Measurements from ENCODE around the gene CTNNA1.

DNA sequence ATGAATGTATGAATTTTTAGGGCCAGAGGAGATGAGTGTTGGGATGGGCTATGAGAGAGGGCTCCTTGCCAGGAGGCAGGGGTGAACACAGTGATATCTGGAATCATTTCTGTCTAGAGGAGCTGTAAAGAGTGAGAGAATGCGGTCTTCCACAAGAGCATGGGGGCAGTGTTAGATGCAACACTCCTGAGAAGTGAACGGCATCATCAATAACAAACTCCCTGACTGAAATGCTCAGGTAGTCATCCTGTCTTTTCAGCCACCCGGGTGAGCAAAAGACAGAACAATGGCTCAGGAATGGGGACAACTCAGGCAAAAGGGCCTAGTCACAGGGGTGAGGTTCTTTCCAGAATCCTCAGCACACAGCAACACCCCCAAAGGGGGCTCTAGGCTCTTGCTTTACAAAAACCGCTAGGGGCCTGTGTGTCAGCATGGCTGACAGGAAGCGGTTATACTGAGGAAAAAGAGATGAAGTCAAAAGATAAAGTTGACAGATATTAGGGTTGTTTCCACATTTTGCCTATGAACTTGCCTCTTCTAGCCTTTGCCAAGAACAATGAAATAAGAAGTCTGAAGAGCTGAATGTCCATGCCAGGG lies 226.6 kb downstream of the CTNNA1 start:
- TF ChIP-seq, protein P1, sequence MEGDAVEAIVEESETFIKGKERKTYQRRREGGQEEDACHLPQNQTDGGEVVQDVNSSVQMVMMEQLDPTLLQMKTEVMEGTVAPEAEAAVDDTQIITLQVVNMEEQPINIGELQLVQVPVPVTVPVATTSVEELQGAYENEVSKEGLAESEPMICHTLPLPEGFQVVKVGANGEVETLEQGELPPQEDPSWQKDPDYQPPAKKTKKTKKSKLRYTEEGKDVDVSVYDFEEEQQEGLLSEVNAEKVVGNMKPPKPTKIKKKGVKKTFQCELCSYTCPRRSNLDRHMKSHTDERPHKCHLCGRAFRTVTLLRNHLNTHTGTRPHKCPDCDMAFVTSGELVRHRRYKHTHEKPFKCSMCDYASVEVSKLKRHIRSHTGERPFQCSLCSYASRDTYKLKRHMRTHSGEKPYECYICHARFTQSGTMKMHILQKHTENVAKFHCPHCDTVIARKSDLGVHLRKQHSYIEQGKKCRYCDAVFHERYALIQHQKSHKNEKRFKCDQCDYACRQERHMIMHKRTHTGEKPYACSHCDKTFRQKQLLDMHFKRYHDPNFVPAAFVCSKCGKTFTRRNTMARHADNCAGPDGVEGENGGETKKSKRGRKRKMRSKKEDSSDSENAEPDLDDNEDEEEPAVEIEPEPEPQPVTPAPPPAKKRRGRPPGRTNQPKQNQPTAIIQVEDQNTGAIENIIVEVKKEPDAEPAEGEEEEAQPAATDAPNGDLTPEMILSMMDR (optimal IDR thresholded peaks at IDR 0.05 in 1 of 3, IDR thresholded peaks at IDR 0.05 in 1 of 3, conservative IDR thresholded peaks at IDR 0.05 in 1 of 3; ENCODE audit: extremely low read depth in 1 of 3, insufficient read depth in 2 of 3, low read length in 3 of 3) = no peak
- no peak for TF ChIP-seq EZH2 (IDR thresholded peaks at IDR 0.05; ENCODE audit: low read length)

Measured in keratinocyte (primary cell).